GM12872 (cell line): ENCODE measurements around the gene KRTAP1-1.
"Not testable (repeated sequence)": the region's sequence is repeated elsewhere in the genome, so short reads cannot be mapped to it uniquely, and the experiment has no call there.

Experiments
- TF ChIP-seq, protein P1 (sequence below): IDR thresholded peaks from 3 replicates; pipeline ENCODE4 v1.5.1; 2011; ENCODE audit warnings: low read depth, mild to moderate bottlenecking, low read length, moderate library complexity; ENCODE audit not compliant: insufficient read depth

The KRTAP1-1 gene

DNA sequence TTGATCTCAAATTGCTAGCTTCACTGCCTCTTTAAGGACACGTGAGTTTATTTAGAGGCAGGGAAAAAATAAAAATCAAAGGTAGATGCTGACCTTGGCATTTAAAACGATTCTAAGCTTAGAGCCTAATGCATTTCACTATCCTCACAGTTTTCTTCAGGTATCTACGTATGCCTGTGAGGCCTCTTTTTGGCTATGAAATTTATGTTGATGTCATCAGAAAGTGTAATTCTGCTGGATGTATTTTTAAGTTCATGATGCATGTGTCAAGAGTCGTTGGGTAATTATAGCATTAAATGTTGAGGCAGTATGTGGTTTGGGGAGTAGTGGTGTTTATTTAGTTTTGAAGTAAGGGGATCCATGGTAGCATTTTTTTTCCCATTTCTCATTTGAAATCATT is 37.3 kb downstream of the KRTAP1-1 start:
- TF ChIP-seq, protein P1, sequence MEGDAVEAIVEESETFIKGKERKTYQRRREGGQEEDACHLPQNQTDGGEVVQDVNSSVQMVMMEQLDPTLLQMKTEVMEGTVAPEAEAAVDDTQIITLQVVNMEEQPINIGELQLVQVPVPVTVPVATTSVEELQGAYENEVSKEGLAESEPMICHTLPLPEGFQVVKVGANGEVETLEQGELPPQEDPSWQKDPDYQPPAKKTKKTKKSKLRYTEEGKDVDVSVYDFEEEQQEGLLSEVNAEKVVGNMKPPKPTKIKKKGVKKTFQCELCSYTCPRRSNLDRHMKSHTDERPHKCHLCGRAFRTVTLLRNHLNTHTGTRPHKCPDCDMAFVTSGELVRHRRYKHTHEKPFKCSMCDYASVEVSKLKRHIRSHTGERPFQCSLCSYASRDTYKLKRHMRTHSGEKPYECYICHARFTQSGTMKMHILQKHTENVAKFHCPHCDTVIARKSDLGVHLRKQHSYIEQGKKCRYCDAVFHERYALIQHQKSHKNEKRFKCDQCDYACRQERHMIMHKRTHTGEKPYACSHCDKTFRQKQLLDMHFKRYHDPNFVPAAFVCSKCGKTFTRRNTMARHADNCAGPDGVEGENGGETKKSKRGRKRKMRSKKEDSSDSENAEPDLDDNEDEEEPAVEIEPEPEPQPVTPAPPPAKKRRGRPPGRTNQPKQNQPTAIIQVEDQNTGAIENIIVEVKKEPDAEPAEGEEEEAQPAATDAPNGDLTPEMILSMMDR = no peak

DNA sequence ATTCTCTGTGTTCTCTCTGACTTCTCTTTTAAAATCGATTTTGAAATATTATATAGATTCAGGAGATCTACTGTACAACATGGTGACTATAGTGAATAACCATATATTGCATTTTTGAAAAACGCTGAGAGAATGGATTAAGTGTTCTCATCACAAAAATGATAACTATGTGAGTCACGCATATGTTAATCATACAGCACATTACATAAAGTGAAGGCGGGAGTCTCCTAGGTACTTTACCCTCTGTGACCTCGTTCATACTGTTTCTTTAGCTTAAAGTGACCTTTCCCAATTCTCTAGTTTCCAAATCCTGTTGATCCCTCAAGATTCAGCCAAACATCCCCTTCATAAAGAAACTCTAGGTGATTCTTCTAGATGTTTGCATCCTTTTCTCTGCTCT is 38.4 kb downstream of the KRTAP1-1 start:
- TF ChIP-seq, protein P1 = no peak

DNA sequence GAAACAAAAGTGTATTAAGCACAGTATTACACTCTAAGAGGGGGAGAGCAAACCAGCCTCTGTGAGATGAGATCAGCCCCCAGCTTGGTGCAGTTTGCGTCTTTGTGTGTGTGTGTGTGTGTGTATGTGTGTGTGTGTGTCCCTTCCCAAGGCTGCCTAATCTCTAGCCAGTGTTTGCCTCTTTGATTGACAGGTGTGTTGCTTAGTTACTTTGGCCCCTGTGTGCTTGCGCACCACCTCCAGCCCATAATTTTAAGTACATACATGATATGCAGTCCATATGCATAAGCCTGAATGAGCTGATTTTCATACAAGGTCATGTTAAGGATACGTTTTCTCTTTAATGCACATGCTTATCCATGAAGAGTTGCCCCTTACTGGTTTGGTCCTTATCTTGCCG is 39.5 kb downstream of the KRTAP1-1 start:
- TF ChIP-seq, protein P1 = no peak

DNA sequence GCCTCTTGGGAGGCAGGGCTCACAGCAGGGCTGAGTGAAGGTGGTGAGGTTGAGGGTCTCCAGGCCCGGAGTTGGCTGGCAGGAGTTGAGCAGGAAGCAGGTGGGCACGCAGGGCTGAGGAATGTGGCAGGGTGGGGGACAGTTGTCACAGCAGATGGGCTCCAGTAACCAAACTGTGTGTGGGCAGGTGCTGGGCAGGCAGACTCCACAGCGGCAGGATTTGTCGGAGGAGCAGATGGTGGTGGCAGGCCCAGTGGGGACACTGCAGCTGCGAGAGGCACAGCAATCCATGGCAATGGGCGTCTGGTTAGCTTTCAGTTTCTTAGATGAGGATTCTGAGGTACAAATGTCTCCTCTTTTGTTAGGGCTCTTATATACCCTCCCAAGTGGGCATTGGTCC is 41.7 kb downstream of the KRTAP1-1 start, which contains the start of gene KRTAP3-2:
TSS of gene KRTAP3-2 (minus strand) at position 344 of the 400 bp plus-strand sequence. CDS start at position 291, 53 bp downstream.
- TF ChIP-seq, protein P1 = not testable (repeated sequence)

DNA sequence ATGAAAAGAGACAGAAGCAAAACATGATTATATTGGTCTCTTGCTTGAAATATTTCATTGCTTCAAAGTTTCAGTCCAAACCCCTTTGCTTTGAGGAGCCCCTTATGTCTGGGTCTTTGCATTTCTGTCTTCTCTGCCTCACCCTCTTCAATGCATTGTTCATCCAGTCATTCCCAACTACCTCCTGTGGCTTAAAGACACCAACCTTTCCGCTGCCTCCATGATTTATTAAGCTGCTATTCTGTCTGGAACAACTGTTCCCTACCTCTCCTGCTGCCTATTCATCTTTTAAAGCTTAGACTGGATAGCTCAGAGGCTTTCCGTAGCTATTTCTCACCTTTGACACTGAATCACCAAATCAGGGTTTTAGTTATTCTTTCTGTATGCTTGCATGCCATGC is 43.9 kb downstream of the KRTAP1-1 start:
- TF ChIP-seq, protein P1 = no peak

DNA sequence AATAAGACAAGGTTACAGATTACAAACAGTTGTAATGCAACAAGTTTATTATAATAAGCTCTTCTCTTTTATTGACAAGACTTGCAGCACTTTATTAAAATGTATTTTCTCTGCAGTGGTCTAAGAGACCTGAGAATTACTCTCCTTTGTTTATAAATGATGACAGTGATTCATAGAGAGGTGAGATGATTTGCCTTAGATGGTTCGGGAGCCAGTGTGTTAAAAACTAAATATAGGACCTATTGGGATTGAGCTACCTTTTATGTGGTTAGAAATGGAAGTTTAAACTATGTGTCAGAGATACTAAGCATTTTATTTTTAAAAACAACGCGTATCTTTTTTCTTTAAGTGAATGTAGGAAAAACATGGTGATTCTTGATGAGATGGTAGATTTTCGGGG is 44.4 kb downstream of the KRTAP1-1 start:
- TF ChIP-seq, protein P1 = no peak

DNA sequence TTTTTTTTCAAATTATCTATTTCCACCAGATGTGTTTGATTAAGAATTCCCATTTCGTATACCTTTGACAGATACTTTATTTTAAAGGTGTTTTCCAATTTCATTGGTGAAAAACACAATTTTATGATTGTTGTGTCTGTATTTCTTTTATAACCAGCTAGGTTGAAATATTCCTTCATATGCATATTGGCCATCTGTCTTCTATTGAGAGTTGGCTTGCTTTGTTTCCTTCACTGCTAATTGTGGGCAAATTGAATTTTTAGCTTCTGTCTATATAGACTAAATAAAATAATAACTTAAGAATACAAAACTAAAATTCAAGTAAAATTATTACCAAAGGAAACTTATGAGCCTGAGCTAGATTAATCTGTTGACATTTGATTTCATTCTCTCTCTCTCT is 46.1 kb downstream of the KRTAP1-1 start:
- TF ChIP-seq, protein P1 = no peak
